ENCODE data around the gene SNX33.

SNX33 gene

GRCh38 chr15:75695220-75695619 is 47.5 kb downstream of the SNX33 start:
- no peaks in the 10 kb centered on the region for H3K79me2 ChIP-seq (ENCODE audit: insufficient read depth, low read length)
- no peak overlapping the region for H2AFZ ChIP-seq (ENCODE audit: low read length)
- no peaks in the 10 kb centered on the region for H4K20me1 ChIP-seq (ENCODE audit: insufficient read depth, low read length)
- no peak overlapping the region for H3K9ac ChIP-seq (ENCODE audit: low read length)
- H3K4me1 ChIP-seq (ENCODE audit: insufficient read depth, low read length, severe bottlenecking): no peaks in the 10 kb centered on the region
- TF ChIP-seq, protein P1, sequence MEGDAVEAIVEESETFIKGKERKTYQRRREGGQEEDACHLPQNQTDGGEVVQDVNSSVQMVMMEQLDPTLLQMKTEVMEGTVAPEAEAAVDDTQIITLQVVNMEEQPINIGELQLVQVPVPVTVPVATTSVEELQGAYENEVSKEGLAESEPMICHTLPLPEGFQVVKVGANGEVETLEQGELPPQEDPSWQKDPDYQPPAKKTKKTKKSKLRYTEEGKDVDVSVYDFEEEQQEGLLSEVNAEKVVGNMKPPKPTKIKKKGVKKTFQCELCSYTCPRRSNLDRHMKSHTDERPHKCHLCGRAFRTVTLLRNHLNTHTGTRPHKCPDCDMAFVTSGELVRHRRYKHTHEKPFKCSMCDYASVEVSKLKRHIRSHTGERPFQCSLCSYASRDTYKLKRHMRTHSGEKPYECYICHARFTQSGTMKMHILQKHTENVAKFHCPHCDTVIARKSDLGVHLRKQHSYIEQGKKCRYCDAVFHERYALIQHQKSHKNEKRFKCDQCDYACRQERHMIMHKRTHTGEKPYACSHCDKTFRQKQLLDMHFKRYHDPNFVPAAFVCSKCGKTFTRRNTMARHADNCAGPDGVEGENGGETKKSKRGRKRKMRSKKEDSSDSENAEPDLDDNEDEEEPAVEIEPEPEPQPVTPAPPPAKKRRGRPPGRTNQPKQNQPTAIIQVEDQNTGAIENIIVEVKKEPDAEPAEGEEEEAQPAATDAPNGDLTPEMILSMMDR (IDR thresholded peaks at IDR 0.05; ENCODE audit: low read length): no peak
- TF ChIP-seq EZH2 (IDR thresholded peaks at IDR 0.05; ENCODE audit: borderline replicate concordance, low read length): no peak
- no peaks in the 10 kb centered on the region for H3K9me2 ChIP-seq (ENCODE audit: low read depth, low read length)
- H3K36me3 ChIP-seq (ENCODE audit: insufficient read depth, low read length): no peaks in the 10 kb centered on the region
- no peak overlapping the region for H3K27ac ChIP-seq (ENCODE audit: low read depth, low read length, poor library complexity, severe bottlenecking)
- H3F3A ChIP-seq (ENCODE audit: insufficient read depth, low read length): no peaks in the 10 kb centered on the region
- no peak overlapping the region for H3K4me2 ChIP-seq (ENCODE audit: low read length)
- no peaks in the 10 kb centered on the region for H3K27me3 ChIP-seq (ENCODE audit: insufficient read depth, low read length)
- H3K4me3 ChIP-seq (ENCODE audit: low read depth, low read length, poor library complexity, severe bottlenecking): no peak overlapping the region
- H3K9me3 ChIP-seq (ENCODE audit: low read length): no peaks in the 10 kb centered on the region

DNA sequence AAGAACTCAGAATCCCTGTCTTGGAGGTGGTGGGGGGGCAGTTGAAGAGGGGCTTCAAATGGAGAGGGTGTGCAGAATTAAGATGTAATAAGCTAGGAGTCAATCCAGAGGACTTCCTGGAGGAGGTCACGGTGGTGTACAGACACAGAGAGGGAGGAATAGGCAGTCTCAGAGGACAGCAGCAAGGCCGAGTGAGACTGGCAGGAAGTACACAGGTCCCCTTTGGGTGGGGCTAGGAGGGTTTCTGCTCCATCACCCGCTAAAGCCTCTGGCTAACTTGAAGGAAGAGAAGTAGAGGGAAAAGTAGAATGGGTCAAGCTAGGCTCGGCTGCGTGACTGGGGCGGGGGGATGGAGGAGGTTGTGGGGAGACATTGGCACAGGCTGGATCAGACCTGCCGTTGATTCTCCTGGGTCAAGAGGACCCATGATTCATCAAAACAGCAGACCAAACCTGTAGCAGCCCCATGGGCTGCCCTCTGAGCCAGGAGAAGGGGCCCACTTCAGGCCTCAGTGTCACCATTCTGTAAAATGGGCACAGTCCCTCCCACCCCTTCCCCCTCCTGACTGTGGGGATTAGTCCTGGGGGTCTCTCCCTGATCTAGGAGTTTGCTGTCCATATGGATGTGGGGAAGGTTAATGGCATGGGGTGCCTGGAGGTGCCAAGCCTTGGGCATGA is 48.1 kb downstream of the SNX33 start:
- TF ChIP-seq, protein P1 (IDR thresholded peaks at IDR 0.05; ENCODE audit: low read length): no peak
- no peak for TF ChIP-seq EZH2 (IDR thresholded peaks at IDR 0.05; ENCODE audit: borderline replicate concordance, low read length)
- H3K27ac ChIP-seq (ENCODE audit: low read depth, low read length, poor library complexity, severe bottlenecking): no peak overlapping the region
- H3K9me2 ChIP-seq (ENCODE audit: low read depth, low read length): no peaks in the 10 kb centered on the region
- H2AFZ ChIP-seq (ENCODE audit: low read length): no peak overlapping the region
- H3K9ac ChIP-seq (ENCODE audit: low read length): no peak overlapping the region
- no peak overlapping the region for H3K4me3 ChIP-seq (ENCODE audit: low read depth, low read length, poor library complexity, severe bottlenecking)
- no peaks in the 10 kb centered on the region for H3K27me3 ChIP-seq (ENCODE audit: insufficient read depth, low read length)
- H3F3A ChIP-seq (ENCODE audit: insufficient read depth, low read length): no peaks in the 10 kb centered on the region
- H3K4me1 ChIP-seq (ENCODE audit: insufficient read depth, low read length, severe bottlenecking): no peaks in the 10 kb centered on the region
- H3K79me2 ChIP-seq (ENCODE audit: insufficient read depth, low read length): no peaks in the 10 kb centered on the region
- H3K9me3 ChIP-seq (ENCODE audit: low read length): no peaks in the 10 kb centered on the region
- no peaks in the 10 kb centered on the region for H4K20me1 ChIP-seq (ENCODE audit: insufficient read depth, low read length)
- H3K36me3 ChIP-seq (ENCODE audit: insufficient read depth, low read length): no peaks in the 10 kb centered on the region
- H3K4me2 ChIP-seq (ENCODE audit: low read length): no peak overlapping the region

DNA sequence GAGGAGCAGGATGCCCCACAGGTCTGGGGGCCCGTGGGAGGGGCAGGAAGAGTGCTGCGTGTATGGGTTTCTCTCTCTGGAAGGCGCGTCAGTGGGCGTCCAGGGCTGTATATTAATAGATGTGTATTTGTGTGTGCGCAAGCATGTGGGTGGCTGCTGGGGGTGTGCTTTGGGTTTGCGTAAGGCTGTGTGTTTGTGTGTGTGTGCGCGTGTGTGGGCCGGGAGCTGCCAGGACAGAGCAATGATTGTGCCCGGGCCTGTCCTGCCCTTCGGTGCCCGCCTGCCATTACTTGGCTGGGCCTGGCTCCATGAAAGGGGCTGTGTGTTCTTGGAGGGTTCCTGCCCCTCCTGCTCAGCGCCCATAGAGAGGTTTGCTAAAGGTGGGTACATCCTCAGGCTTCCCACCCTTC is 48.6 kb downstream of the SNX33 start:
- Histone ChIP-seq H3K36me3 (ENCODE audit: insufficient read depth, low read length) (no peaks in the 10 kb centered on the region), H3K4me1 (ENCODE audit: insufficient read depth, low read length, severe bottlenecking) (no peaks in the 10 kb centered on the region), H3K27me3 (ENCODE audit: insufficient read depth, low read length) (no peaks in the 10 kb centered on the region), H3K9me2 (ENCODE audit: low read depth, low read length) (no peaks in the 10 kb centered on the region), H3K9ac (ENCODE audit: low read length) (no peak overlapping the region), H2AFZ (ENCODE audit: low read length) (no peak overlapping the region), H3K9me3 (ENCODE audit: low read length) (no peaks in the 10 kb centered on the region), H4K20me1 (ENCODE audit: insufficient read depth, low read length) (no peaks in the 10 kb centered on the region), H3K79me2 (ENCODE audit: insufficient read depth, low read length) (no peaks in the 10 kb centered on the region), H3K4me2 (ENCODE audit: low read length) (no peak overlapping the region), H3F3A (ENCODE audit: insufficient read depth, low read length) (no peaks in the 10 kb centered on the region), H3K4me3 (ENCODE audit: low read depth, low read length, poor library complexity, severe bottlenecking) (no peak overlapping the region), H3K27ac (ENCODE audit: low read depth, low read length, poor library complexity, severe bottlenecking) (no peak overlapping the region)
- TF ChIP-seq, protein P1 (IDR thresholded peaks at IDR 0.05; ENCODE audit: low read length): no peak
- no peak for TF ChIP-seq EZH2 (IDR thresholded peaks at IDR 0.05; ENCODE audit: borderline replicate concordance, low read length)

All from OCI-LY1 (cell line).